ENCODE results near the gene ITGA11.

ITGA11 gene

DNA sequence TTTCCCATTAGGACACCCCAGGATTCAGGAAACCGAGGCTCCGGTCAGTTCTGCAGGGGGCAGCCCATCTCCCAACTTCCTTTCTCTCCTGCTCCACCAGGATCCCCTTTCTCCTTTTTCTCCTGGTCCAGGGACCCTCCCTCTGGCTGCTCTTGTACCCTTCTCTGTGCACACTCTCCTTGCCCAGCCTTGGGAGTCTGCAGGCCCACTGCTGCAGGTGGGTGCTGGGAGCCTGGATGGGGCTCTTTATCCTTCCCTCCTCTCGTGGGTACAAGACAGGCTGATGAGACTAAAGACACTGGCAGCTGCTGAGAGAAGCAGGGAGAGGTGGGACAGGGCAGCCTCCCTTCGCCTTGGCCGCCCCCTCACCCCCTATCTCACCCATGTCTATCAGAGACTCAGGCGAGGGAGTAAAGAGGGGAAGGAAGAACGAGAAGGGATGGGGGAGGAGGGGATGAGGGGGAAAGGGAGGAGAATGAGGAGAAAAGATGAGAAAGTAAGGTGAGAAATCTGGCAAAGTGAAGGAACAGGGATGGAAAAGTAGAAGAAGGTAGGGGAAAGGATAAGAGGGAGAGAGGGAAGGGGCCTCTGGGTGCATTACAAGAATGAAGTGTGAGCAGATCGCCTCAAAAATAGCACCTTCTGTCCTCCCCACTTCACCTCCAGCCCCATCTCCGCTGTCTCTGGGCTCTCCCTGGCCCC lies 45.2 kb downstream of the ITGA11 start:
- no peaks in the 10 kb centered on the region for H3K27me3 ChIP-seq (ENCODE audit: control insufficient read depth, insufficient read depth, low read length)
- H3K36me3 ChIP-seq (ENCODE audit: control insufficient read depth, insufficient read depth, low read length): peaks cover 3% of the 10 kb centered on the region
- no peak overlapping the region for H3K9ac ChIP-seq (ENCODE audit: low read length)
- no peak overlapping the region for H3K4me3 ChIP-seq (ENCODE audit: low read length)
- H3K27ac ChIP-seq (ENCODE audit: low read depth, low read length): no peak overlapping the region
- H3K4me1 ChIP-seq (ENCODE audit: control insufficient read depth, insufficient read depth, low read length): no peaks in the 10 kb centered on the region

DNA sequence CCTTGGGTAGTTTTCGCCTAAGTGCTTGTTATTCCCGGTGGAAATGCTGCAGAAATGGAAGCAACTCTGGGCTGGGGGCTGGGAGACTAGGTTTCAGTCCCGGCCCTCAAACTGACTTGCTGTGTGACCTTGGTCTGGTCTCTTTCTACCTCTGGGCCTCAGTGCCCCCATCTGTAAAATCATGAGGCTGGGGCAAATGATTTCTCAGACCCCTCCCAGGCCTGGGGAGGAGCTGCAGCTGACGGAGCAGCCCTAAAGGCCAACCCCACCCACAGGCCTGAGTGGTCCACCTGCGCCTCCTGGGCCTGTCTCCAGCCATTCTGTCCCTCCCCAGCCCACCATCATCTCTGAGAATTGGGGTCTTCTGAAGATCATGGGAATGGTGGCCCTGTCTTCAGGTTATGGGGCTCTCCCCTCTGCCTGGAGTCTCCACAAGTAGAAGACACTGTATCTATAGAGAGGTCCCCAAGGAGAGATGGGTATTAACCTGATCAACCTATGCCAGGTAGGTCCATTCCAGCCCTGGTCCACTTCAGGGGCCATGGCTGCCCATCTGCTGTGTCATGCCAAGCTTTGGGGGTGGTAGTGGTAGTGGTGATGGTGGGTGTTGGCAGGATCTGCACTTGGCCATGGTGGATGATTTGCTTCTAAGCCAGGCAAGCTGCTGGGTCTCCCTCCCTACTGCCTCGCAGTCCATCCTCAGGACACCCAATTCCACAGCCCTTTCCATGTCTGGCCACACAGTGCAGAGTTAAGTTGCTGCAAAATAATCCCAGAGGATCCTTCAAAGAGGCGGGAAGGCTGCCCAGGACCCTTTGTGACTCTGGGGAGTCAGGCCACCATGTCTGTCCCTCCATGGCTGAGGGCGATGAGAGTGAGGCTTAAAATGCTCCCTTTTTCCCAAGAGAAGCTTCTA lies 46.0 kb downstream of the ITGA11 start:
- H3K27ac ChIP-seq (ENCODE audit: low read depth, low read length): no peak overlapping the region
- peaks cover 3% of the 10 kb centered on the region for H3K36me3 ChIP-seq (ENCODE audit: control insufficient read depth, insufficient read depth, low read length)
- H3K27me3 ChIP-seq (ENCODE audit: control insufficient read depth, insufficient read depth, low read length): no peaks in the 10 kb centered on the region
- no peaks in the 10 kb centered on the region for H3K4me1 ChIP-seq (ENCODE audit: control insufficient read depth, insufficient read depth, low read length)
- H3K4me3 ChIP-seq (ENCODE audit: low read length): no peak overlapping the region
- H3K9ac ChIP-seq (ENCODE audit: low read length): no peak overlapping the region

DNA sequence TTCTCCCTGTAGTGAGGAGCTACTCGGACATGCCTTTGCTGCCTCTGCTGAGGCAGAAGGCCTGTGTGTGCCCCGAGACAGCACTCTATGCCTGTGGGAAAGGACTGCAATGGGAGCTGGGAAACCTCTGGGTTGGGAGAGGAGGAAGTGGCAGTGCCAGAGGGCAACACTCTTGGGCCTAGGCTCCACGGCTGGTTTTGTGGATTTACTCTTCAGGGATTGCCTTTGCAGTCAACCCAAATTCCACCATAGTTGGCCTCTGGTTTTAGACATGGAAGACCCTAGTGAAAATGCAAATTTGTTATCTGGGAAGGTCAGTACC lies 46.8 kb downstream of the ITGA11 start:
- Histone ChIP-seq H3K4me1 (ENCODE audit: control insufficient read depth, insufficient read depth, low read length) (no peaks in the 10 kb centered on the region), H3K27me3 (ENCODE audit: control insufficient read depth, insufficient read depth, low read length) (no peaks in the 10 kb centered on the region), H3K36me3 (ENCODE audit: control insufficient read depth, insufficient read depth, low read length) (peaks cover 3% of the 10 kb centered on the region), H3K9ac (ENCODE audit: low read length) (no peak overlapping the region), H3K27ac (ENCODE audit: low read depth, low read length) (no peak overlapping the region), H3K4me3 (ENCODE audit: low read length) (no peak overlapping the region)

DNA sequence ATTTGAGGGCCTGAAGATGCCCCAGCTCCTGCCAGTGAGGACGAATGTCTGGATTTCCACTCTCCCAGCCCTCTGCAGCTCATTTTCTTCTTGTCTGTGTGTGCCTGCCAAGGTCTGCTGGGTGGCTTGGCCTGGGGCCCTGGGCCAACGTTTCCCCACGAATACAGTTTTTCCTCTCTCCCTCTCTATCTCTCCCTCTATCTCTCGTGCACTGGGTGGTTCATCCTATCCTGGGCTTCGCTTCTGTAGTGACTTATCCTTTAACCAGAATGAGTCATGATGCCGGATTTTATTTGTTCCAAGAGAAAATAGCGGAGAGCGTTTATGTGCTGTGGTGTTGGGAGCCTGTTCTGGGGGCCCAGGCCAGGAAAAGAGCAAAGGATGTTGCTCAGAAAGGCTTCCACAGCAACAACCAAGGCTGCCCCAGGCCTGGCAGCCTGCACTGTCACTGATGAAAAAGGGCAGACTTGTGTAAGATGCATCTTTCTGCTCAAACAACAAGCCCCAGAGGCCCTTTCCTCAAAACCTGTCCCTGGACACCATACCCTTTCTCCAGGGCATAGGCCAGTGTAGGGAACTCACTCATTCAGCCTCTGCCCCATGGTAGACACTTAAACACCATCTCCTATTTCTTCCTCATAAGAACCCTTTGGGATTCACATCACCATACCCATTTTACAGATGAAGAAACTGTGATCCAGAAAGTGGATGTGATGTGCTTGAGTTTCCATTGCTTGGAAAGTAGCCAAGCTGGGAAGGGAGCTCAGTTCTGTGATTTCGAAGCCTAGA lies 47.3 kb downstream of the ITGA11 start:
- Histone ChIP-seq H3K27ac (ENCODE audit: low read depth, low read length) (no peak overlapping the region), H3K4me1 (ENCODE audit: control insufficient read depth, insufficient read depth, low read length) (no peaks in the 10 kb centered on the region), H3K9ac (ENCODE audit: low read length) (no peak overlapping the region), H3K36me3 (ENCODE audit: control insufficient read depth, insufficient read depth, low read length) (peaks cover 3% of the 10 kb centered on the region), H3K4me3 (ENCODE audit: low read length) (no peak overlapping the region), H3K27me3 (ENCODE audit: control insufficient read depth, insufficient read depth, low read length) (no peaks in the 10 kb centered on the region)

DNA sequence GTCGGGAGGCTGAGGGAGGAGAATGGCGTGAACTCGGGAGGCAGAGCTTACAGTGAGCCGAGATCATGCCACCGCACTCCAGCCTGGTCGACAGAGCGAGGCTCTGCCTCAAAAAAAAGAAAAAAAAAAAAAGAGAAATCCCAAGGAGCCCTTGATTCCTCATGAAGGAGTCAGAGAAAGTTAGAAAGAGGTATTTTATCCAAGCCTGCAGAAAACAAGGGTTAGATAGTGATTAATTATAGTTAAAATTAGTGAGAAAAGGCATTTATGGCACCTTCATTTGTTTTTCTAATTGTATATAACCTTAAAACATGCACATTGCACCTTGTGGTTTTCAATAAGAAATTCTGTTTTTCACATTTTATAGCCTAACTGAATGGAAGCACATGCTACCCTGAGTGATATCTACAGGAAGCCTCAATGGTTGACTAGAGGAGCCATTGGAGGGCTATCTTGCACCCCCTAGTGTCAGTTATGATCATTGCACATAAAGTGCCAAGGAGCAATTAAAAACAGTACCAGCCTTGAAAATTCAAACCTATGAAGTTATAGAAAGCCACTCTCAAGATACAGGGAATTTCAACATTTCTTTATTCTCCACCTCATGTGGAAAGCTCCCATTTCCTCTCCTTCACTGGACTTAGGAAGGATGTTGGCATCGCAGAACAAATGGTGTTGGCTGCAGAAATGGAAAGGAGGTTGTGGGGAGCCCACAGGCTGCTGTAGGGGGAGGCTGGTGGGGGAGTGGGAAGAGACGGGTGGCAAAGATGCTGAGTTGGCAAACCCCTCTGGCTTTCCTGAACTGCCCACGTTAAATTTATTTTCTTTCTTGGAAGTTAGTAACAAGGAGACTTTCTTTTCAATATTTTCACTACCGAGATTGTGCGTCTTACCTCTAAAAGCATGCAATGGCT lies 48.5 kb downstream of the ITGA11 start:
- no peak overlapping the region for H3K4me3 ChIP-seq (ENCODE audit: low read length)
- no peak overlapping the region for H3K27ac ChIP-seq (ENCODE audit: low read depth, low read length)
- H3K27me3 ChIP-seq (ENCODE audit: control insufficient read depth, insufficient read depth, low read length): no peaks in the 10 kb centered on the region
- no peak overlapping the region for H3K9ac ChIP-seq (ENCODE audit: low read length)
- no peaks in the 10 kb centered on the region for H3K4me1 ChIP-seq (ENCODE audit: control insufficient read depth, insufficient read depth, low read length)
- H3K36me3 ChIP-seq (ENCODE audit: control insufficient read depth, insufficient read depth, low read length): no peaks in the 10 kb centered on the region

DNA sequence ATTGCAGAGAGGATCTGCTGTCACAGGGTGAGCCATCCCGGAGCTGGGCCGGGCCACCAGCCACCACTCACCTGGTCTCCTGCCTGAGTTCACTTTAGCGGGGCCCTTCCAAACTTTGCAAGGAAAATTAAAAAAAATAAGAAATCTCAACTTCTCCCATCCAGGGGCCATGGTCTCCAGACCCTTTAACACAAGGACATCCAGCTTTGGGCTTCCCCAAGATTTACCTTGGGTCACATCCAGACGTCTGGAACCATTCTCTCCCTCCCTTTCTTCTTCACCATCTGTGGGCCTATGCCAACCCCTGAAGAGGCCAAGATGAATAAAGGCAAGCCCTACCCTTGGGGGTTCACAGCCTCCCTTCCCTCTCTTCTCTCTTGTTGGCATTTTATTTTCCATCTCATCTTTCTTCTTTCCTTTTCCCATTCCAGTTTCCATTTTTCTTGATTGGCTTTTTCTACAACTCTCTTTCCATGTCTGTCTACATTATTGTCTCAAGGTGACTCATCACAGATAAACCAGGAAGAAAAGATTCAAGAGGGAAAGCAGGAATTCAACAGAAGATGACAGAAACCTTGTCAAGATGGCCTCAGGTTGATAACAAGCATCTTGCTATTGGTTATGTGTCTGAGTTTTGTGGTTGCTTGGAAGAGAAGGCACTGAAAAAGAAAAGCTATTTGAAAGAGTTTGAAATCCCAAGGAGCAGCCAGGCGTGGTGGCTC lies 49.5 kb downstream of the ITGA11 start:
- H3K9ac ChIP-seq (ENCODE audit: low read length): no peak overlapping the region
- H3K27ac ChIP-seq (ENCODE audit: low read depth, low read length): no peak overlapping the region
- H3K36me3 ChIP-seq (ENCODE audit: control insufficient read depth, insufficient read depth, low read length): no peaks in the 10 kb centered on the region
- H3K27me3 ChIP-seq (ENCODE audit: control insufficient read depth, insufficient read depth, low read length): no peaks in the 10 kb centered on the region
- no peak overlapping the region for H3K4me3 ChIP-seq (ENCODE audit: low read length)
- H3K4me1 ChIP-seq (ENCODE audit: control insufficient read depth, insufficient read depth, low read length): no peaks in the 10 kb centered on the region

DNA sequence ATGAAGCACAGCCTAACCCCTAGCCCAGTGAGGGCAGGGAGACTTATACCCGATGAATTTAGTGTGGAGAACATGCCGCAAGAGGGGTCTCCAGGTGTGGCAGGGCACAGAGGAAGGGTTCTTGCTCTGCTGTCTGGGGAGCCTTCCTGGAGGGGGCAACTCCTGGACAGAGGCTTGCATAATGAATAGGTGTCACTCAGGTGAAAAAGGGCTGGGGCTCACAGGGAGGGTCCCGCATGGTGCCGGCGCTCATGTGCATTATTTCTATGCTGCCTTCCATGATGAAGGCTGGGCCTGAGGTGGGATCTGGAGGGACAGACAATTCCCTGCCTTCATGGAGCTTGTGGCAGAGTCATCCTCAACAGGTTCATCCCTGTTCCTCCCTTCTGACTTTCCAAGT lies 51.5 kb downstream of the ITGA11 start:
- Histone ChIP-seq H3K27me3 (ENCODE audit: control insufficient read depth, insufficient read depth, low read length) (no peaks in the 10 kb centered on the region), H3K36me3 (ENCODE audit: control insufficient read depth, insufficient read depth, low read length) (no peaks in the 10 kb centered on the region), H3K27ac (ENCODE audit: low read depth, low read length) (no peak overlapping the region), H3K9ac (ENCODE audit: low read length) (no peak overlapping the region), H3K4me3 (ENCODE audit: low read length) (no peak overlapping the region), H3K4me1 (ENCODE audit: control insufficient read depth, insufficient read depth, low read length) (no peaks in the 10 kb centered on the region)

DNA sequence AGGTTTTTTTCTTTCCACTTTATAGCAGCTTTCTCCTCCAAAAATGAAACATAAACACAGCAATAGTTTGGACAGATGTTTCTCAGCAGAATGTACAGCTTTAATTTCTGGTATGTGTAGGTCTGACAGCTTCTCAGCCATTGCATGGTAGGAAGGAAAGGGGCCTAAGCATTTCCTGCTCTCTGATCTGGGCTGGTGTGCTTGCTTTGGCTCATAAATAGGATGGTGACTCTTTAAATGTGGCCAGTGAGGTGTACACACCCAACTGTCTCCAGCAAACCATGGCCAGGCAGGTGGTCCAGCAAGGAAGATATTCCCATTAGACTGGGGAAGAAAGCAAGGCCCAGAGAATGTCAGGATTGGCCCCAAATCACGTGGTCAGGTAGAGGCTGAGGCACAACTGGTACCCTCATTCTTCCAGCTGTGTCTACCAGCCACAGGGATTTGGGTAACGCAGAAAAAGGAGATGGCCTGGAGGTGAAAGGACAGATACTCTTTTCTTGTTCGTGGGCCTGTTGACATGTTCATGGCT lies 52.1 kb downstream of the ITGA11 start:
- Histone ChIP-seq H3K4me3 (ENCODE audit: low read length) (no peak overlapping the region), H3K9ac (ENCODE audit: low read length) (no peak overlapping the region), H3K4me1 (ENCODE audit: control insufficient read depth, insufficient read depth, low read length) (no peaks in the 10 kb centered on the region), H3K27me3 (ENCODE audit: control insufficient read depth, insufficient read depth, low read length) (no peaks in the 10 kb centered on the region), H3K27ac (ENCODE audit: low read depth, low read length) (no peak overlapping the region), H3K36me3 (ENCODE audit: control insufficient read depth, insufficient read depth, low read length) (no peaks in the 10 kb centered on the region)

DNA sequence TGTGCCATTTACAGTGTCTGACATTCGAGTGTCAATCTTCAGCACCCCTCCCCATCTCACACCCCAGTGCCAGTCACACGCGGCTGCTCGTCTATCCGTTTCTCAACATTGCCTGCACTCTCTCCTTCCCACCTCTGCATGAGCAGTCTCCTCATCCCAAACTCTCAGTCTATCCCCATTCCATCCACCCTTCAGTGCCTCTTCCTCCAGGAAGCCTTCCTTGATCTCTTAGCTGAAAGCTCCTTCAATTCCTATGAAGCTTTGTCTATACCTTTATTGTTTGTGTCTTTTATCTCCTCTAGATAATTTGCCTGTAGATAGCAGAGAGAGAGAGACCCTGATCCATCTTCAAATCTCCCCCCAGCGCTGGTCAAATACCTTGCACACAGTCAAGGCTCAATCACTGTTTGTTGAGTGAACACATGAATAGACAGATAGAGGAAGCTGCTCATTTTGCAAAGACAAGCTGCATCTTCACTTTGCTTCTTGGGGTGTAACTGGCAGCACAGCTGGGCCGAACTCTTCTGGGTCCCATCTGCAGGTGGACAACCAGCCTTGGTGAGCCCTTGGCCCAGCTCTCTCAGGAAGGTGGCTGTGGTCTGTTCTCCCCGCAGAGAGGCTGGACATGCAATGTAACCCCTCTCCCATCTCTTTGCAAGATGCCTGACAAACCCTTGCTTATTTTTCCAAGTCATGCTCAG lies 52.8 kb downstream of the ITGA11 start:
- no peaks in the 10 kb centered on the region for H3K36me3 ChIP-seq (ENCODE audit: control insufficient read depth, insufficient read depth, low read length)

DNA sequence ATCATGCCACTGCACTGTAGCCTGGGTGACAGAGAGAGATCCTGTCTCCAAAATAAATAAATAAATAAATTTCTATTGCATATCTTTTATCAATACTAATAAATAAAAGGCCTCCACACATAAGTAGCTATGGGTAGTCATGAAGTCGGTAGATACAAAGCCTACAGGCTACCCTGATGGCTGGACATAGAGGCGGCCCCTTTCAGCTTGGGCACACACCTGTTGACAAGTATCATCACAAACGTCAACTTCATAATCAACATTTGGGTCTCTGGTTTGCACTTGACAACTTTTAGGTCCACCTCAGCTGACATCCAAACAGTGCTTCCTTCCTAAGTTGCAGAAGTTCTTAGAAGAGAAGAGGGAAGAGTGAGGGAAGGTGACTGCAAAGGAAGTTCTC lies 53.4 kb downstream of the ITGA11 start:
- Histone ChIP-seq H3K36me3 (ENCODE audit: control insufficient read depth, insufficient read depth, low read length) (no peaks in the 10 kb centered on the region), H3K27ac (ENCODE audit: low read depth, low read length) (no peak overlapping the region), H3K4me1 (ENCODE audit: control insufficient read depth, insufficient read depth, low read length) (no peaks in the 10 kb centered on the region), H3K4me3 (ENCODE audit: low read length) (no peak overlapping the region), H3K9ac (ENCODE audit: low read length) (no peak overlapping the region), H3K27me3 (ENCODE audit: control insufficient read depth, insufficient read depth, low read length) (no peaks in the 10 kb centered on the region)

More for the DNA sequence above, 52.8 kb downstream of the ITGA11 start:
- Histone ChIP-seq H3K4me3 (ENCODE audit: low read length) (no peak overlapping the region), H3K9ac (ENCODE audit: low read length) (no peak overlapping the region), H3K27ac (ENCODE audit: low read depth, low read length) (no peak overlapping the region), H3K4me1 (ENCODE audit: control insufficient read depth, insufficient read depth, low read length) (no peaks in the 10 kb centered on the region), H3K27me3 (ENCODE audit: control insufficient read depth, insufficient read depth, low read length) (no peaks in the 10 kb centered on the region)

DNA sequence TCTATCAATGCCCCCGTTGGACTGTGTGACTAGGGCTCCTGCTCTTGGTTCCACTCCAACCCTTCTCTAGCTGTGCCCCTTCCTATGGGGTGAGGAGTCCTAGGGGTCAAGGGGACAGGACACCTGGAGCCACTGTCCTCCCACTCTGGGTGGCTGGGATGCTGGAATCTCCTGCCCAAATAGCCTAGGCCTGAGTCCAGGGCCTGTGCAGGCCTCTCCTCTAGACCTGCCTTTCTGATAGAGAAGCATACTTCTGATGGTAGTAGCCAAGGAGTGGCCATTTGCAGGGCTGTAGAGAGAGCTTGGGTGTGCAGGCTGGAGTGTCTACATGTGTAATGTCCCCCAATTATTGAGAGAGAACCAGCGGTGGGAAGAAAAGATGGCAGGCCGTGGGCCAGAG lies 54.2 kb downstream of the ITGA11 start:
- H3K4me3 ChIP-seq (ENCODE audit: low read length): no peak overlapping the region
- H3K27ac ChIP-seq (ENCODE audit: low read depth, low read length): no peak overlapping the region
- H3K36me3 ChIP-seq (ENCODE audit: control insufficient read depth, insufficient read depth, low read length): no peaks in the 10 kb centered on the region
- no peak overlapping the region for H3K9ac ChIP-seq (ENCODE audit: low read length)
- no peaks in the 10 kb centered on the region for H3K4me1 ChIP-seq (ENCODE audit: control insufficient read depth, insufficient read depth, low read length)
- no peaks in the 10 kb centered on the region for H3K27me3 ChIP-seq (ENCODE audit: control insufficient read depth, insufficient read depth, low read length)

Data from rectal smooth muscle tissue (tissue), 1 donor.